HCT116 (cell line): ENCODE data around the gene KRTAP10-7. TPM values are rescaled to one million over a fixed set of nuclear protein-coding genes. Genes with fewer than 3 reads are reported as not detected.

Source experiments
- ATAC-seq: fragments of 200-7000 bp; cut with Tn5 transposase; 2 replicates; pipeline ENCODE4 v1.9.1; 2020; ENCODE audit warnings: mild to moderate bottlenecking, moderate library complexity
- BruUV-seq: library from RNA; stranded (reverse); fragments of 400-500 nt; replicated peaks from 2 replicates; lab custom pipeline; 2021; lab: Mats Ljungman, UMichigan
- CTCF ChIA-PET: fragments of 300-600 bp; sonication (Branson Sonifier 250); formaldehyde crosslinking; loops from one replicate; lab custom pipeline; 2021; ENCODE audit warnings: antibody characterized with exemption; lab: Charles Lee
- POLR2A ChIA-PET: fragments of 300-600, 350-600 bp; sonication (Branson Sonifier 250); formaldehyde crosslinking; loops from one replicate; lab custom pipeline; 2021; ENCODE audit warnings: antibody characterized with exemption; lab: Charles Lee
- RAD21 ChIA-PET, 2 experiments: fragments of 300-600 bp; sonication (Branson Sonifier 250); formaldehyde crosslinking; loops; one replicate each; lab custom pipeline; 2023; ENCODE audit warnings: low total read pairs in 2 of 2; ENCODE audit not compliant: uncharacterized antibody in 2 of 2, unreplicated experiment in 2 of 2, low non-redundant PET in 1 of 2; lab: Charles Lee
- DNase-seq: peaks from one replicate; pipeline ENCODE4 v3.0.0-alpha.2; 2010; ENCODE audit warnings: low read depth, low spot score
- H2AFZ ChIP-seq: fragments of 200-600 bp; shearing (Covaris generic), sonication (generic); 2 replicates; pipeline ENCODE4 v1.6.1; 2017; ENCODE audit warnings: low read depth, mixed run types, mixed read lengths, antibody characterized with exemption, low read length; ENCODE audit not compliant: poor library complexity, severe bottlenecking
- H3K27ac ChIP-seq: 2 replicates; pipeline ENCODE4 v1.5.1; 2012; ENCODE audit warnings: low read depth, low read length
- H3K27me3 ChIP-seq: fragments of 200-600 bp; sonication (generic); 2 replicates; pipeline ENCODE4 v1.6.1; 2016; ENCODE audit warnings: mixed run types, low read length, mixed read lengths; ENCODE audit not compliant: insufficient read depth
- H3K36me3 ChIP-seq, 2 experiments: fragments of 200-500 bp in 1 of 2; fragments of 200-600 bp in 1 of 2; sonication (Bioruptor generic) in 1 of 2; sonication (generic) in 1 of 2; 2 replicates each; pipeline versions ENCODE4 v1.5.1 to v1.6.1; 2014 to 2016; ENCODE audit warnings: low read length in 2 of 2, inconsistent platforms in 1 of 2, mixed read lengths in 1 of 2, mixed run types in 1 of 2; ENCODE audit not compliant: insufficient read depth in 2 of 2, control insufficient read depth in 1 of 2
- H3K4me1 ChIP-seq, 2 experiments: fragments of 200-600 bp in 1 of 2; sonication (generic) in 1 of 2; 2 replicates each; pipeline versions ENCODE4 v1.5.1 to v1.6.1; 2012 to 2017; ENCODE audit warnings: low read length in 2 of 2, inconsistent platforms in 1 of 2, mild to moderate bottlenecking in 1 of 2, mixed read lengths in 1 of 2, mixed run types in 1 of 2, moderate library complexity in 1 of 2; ENCODE audit not compliant: insufficient read depth in 2 of 2, control insufficient read depth in 1 of 2
- H3K4me2 ChIP-seq: fragments of 200-600 bp; sonication (generic); 2 replicates; pipeline ENCODE4 v1.6.1; 2017; ENCODE audit warnings: mixed run types, low read length, mixed read lengths
- H3K4me3 ChIP-seq, 2 experiments: fragments of 200-600 bp in 1 of 2; sonication (generic) in 1 of 2; replicated peaks in 1 of 2; 2 replicates each; pipeline ENCODE4 v1.5.1; 2011 to 2016; ENCODE audit warnings: low read length in 2 of 2, control low read depth in 1 of 2, low read depth in 1 of 2, mild to moderate bottlenecking in 1 of 2, mixed read lengths in 1 of 2, mixed run types in 1 of 2
- H3K79me2 ChIP-seq: fragments of 200-600 bp; sonication (generic); 2 replicates; pipeline ENCODE4 v1.6.1; 2017; ENCODE audit warnings: mild to moderate bottlenecking, mixed run types, low read length, moderate library complexity, mixed read lengths; ENCODE audit not compliant: insufficient read depth
- H3K9ac ChIP-seq: fragments of 200-600 bp; sonication (generic); 2 replicates; pipeline ENCODE4 v1.6.1; 2016; ENCODE audit warnings: low read length, mixed read lengths
- H3K9me2 ChIP-seq: fragments of 200-600 bp; sonication (generic), shearing (Covaris generic); 2 replicates; pipeline ENCODE4 v1.6.1; 2017; ENCODE audit warnings: mixed run types, mild to moderate bottlenecking, moderate library complexity; ENCODE audit not compliant: insufficient read depth
- H3K9me3 ChIP-seq, 2 experiments: fragments of 200-500 bp in 1 of 2; fragments of 200-600 bp in 1 of 2; sonication (Bioruptor generic) in 1 of 2; sonication (generic) in 1 of 2; 2 replicates each; pipeline ENCODE4 v1.6.1; 2014 to 2017; ENCODE audit warnings: low read length in 2 of 2, mixed read lengths in 2 of 2, inconsistent platforms in 1 of 2, low read depth in 1 of 2, mild to moderate bottlenecking in 1 of 2, mixed run types in 1 of 2, moderate library complexity in 1 of 2; ENCODE audit not compliant: control insufficient read depth in 1 of 2, insufficient read depth in 1 of 2
- H4K20me1 ChIP-seq: fragments of 200-600 bp; sonication (generic), shearing (Covaris generic); 2 replicates; pipeline ENCODE4 v1.6.1; 2017; ENCODE audit warnings: mixed run types, mild to moderate bottlenecking, moderate library complexity; ENCODE audit not compliant: insufficient read depth
- ATF3 ChIP-seq: IDR thresholded peaks from 2 replicates; pipeline ENCODE4 v1.6.1; 2012
- CBX3 ChIP-seq: IDR thresholded peaks from 2 replicates; pipeline ENCODE4 v1.6.1; 2012; ENCODE audit warnings: low read depth
- CEBPB ChIP-seq: IDR thresholded peaks from 2 replicates; pipeline ENCODE4 v1.6.1; 2012; ENCODE audit warnings: low read depth
- EGR1 ChIP-seq: IDR thresholded peaks from 2 replicates; pipeline ENCODE4 v1.6.1; 2012; ENCODE audit warnings: low read depth
- ELF1 ChIP-seq: IDR thresholded peaks from 2 replicates; pipeline ENCODE4 v1.6.1; 2012; ENCODE audit warnings: low read depth, borderline replicate concordance
- EZH2 ChIP-seq: fragments of 200-600 bp; sonication (generic); IDR thresholded peaks from 2 replicates; pipeline ENCODE4 v1.6.1; 2017; ENCODE audit warnings: antibody characterized with exemption, mixed run types
- EZH2phosphoT487 ChIP-seq: fragments of 200-600 bp; IDR thresholded peaks from 2 replicates; pipeline ENCODE4 v1.6.1; 2018; ENCODE audit warnings: antibody characterized with exemption, borderline replicate concordance
- FOSL1 ChIP-seq: IDR thresholded peaks from 2 replicates; pipeline ENCODE4 v1.6.1; 2012; ENCODE audit warnings: low read depth
- JUND ChIP-seq: IDR thresholded peaks from 2 replicates; pipeline ENCODE4 v1.6.1; 2012
- POLR2AphosphoS5 ChIP-seq: IDR thresholded peaks from 2 replicates; pipeline ENCODE4 v1.6.1; 2011; ENCODE audit warnings: mild to moderate bottlenecking, low read depth, low read length, moderate library complexity
- RAD21 ChIP-seq: IDR thresholded peaks from 2 replicates; pipeline ENCODE4 v1.6.1; 2012; ENCODE audit warnings: low read depth, mild to moderate bottlenecking
- SIN3A ChIP-seq: IDR thresholded peaks from 2 replicates; pipeline ENCODE4 v1.6.1; 2012; ENCODE audit warnings: low read depth
- SP1 ChIP-seq: IDR thresholded peaks from 2 replicates; pipeline ENCODE4 v1.6.1; 2012; ENCODE audit warnings: low read depth
- TCF7L2 ChIP-seq: IDR thresholded peaks from 2 replicates; pipeline ENCODE4 v1.7.0; 2011; ENCODE audit warnings: borderline replicate concordance, inconsistent platforms; ENCODE audit not compliant: insufficient read depth, insufficient read length; ENCODE audit errors: extremely low read depth
- YY1 ChIP-seq: IDR thresholded peaks from 2 replicates; pipeline ENCODE4 v1.6.1; 2011; ENCODE audit warnings: low read length, low read depth, moderate library complexity, mild to moderate bottlenecking; ENCODE audit not compliant: insufficient replicate concordance; ENCODE audit errors: extremely low read depth
- ZFX ChIP-seq: fragments of 450-650 bp; IDR thresholded peaks from 2 replicates; pipeline ENCODE4 v1.6.1; 2017
- ZNF274 ChIP-seq: fragments of 200-500 bp; sonication (Bioruptor generic); IDR thresholded peaks from 2 replicates; pipeline ENCODE4 v1.6.1; 2014; ENCODE audit warnings: mild to moderate bottlenecking, low read depth, low read length, inconsistent platforms
- intact Hi-C: fragments of 100-400 bp; cut with micrococcal nuclease; formaldehyde crosslinking; loops from 2 replicates; pipeline ENCODE4 v1.10.0; 2022
- total RNA-seq: library from RNA; stranded (reverse); gene quantifications from one replicate; pipeline ENCODE4 v1.2.1, GENCODE V29; 2021; ENCODE audit not compliant: unreplicated experiment
- TF ChIP-seq, protein P1 (sequence below): IDR thresholded peaks from 2 replicates; pipeline ENCODE4 v1.6.1; 2012
- TF ChIP-seq, protein P2 (sequence below): IDR thresholded peaks from 2 replicates; pipeline ENCODE4 v1.6.1; 2012; ENCODE audit warnings: low read depth
- TF ChIP-seq, protein P3 (sequence below): IDR thresholded peaks from 2 replicates; pipeline ENCODE4 v1.6.1; 2011; ENCODE audit warnings: mild to moderate bottlenecking, low read length, moderate library complexity; ENCODE audit not compliant: insufficient replicate concordance; ENCODE audit errors: extremely low read depth

Gene KRTAP10-7
- total RNA-seq, 1 experiment from 2014 or later = not detected

DNA sequence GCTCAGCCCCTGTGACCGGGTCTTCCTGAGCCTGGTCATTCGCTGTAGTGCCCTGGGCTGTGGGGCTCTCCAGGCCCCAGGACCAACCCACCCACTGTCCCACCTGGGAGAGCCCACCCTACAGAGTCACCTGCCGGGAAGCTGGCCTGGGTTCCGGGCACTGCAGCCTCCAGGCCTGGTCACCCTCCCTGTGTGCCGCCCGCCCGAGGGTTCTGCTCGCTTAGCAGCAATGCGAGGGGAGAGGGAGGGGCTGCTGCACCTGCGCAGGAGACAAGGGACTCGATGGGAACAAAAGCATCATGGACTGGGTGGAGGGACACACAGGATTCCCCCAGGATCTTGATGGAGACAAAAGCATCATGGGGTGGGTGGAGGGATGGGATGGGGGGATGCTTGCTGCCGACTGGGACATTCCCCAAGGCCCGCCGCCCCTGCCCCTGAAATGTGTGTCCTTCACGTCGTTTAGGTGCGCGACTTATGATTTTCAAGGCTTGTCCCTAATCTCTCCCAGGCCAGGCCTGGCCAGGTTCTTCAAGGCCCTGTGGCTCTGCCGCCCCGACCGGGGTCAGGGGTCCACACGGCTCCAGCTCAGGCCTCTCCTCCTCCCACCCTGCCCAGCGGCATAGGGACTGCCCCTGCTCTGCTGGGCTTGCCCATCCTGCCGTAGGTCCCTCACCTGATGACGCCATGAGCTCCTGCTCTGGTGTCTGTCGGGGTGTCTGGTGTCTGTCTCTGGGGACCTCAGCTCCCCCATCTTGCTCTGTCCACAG is 13.2 kb downstream of the KRTAP10-7 start:
- H4K20me1 ChIP-seq = no peaks in the 10 kb centered on the region
- H3K79me2 ChIP-seq = no peaks in the 10 kb centered on the region
- ChIA-PET CTCF (no interaction called here), POLR2A (no interaction called here)
- no peak for DNase-seq
- H3K9ac ChIP-seq = no peak overlapping the region
- H3K4me1 ChIP-seq = no peaks in the 10 kb centered on the region
- TF ChIP-seq EGR1 (no peak), TCF7L2 (no peak), ATF3 (no peak), EZH2 (no peak), SIN3A (no peak), FOSL1 (no peak), EZH2phosphoT487 (no peak), ZNF274 (no peak), ZFX (no peak), CEBPB (no peak), SP1 (no peak), POLR2AphosphoS5 (no peak), JUND (no peak), YY1 (no peak), ELF1 (no peak), RAD21 (no peak), CBX3 (no peak)
- TF ChIP-seq, protein P1, sequence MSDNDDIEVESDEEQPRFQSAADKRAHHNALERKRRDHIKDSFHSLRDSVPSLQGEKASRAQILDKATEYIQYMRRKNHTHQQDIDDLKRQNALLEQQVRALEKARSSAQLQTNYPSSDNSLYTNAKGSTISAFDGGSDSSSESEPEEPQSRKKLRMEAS = no peak
- TF ChIP-seq, protein P2, sequence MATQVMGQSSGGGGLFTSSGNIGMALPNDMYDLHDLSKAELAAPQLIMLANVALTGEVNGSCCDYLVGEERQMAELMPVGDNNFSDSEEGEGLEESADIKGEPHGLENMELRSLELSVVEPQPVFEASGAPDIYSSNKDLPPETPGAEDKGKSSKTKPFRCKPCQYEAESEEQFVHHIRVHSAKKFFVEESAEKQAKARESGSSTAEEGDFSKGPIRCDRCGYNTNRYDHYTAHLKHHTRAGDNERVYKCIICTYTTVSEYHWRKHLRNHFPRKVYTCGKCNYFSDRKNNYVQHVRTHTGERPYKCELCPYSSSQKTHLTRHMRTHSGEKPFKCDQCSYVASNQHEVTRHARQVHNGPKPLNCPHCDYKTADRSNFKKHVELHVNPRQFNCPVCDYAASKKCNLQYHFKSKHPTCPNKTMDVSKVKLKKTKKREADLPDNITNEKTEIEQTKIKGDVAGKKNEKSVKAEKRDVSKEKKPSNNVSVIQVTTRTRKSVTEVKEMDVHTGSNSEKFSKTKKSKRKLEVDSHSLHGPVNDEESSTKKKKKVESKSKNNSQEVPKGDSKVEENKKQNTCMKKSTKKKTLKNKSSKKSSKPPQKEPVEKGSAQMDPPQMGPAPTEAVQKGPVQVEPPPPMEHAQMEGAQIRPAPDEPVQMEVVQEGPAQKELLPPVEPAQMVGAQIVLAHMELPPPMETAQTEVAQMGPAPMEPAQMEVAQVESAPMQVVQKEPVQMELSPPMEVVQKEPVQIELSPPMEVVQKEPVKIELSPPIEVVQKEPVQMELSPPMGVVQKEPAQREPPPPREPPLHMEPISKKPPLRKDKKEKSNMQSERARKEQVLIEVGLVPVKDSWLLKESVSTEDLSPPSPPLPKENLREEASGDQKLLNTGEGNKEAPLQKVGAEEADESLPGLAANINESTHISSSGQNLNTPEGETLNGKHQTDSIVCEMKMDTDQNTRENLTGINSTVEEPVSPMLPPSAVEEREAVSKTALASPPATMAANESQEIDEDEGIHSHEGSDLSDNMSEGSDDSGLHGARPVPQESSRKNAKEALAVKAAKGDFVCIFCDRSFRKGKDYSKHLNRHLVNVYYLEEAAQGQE = no peak
- TF ChIP-seq, protein P3, sequence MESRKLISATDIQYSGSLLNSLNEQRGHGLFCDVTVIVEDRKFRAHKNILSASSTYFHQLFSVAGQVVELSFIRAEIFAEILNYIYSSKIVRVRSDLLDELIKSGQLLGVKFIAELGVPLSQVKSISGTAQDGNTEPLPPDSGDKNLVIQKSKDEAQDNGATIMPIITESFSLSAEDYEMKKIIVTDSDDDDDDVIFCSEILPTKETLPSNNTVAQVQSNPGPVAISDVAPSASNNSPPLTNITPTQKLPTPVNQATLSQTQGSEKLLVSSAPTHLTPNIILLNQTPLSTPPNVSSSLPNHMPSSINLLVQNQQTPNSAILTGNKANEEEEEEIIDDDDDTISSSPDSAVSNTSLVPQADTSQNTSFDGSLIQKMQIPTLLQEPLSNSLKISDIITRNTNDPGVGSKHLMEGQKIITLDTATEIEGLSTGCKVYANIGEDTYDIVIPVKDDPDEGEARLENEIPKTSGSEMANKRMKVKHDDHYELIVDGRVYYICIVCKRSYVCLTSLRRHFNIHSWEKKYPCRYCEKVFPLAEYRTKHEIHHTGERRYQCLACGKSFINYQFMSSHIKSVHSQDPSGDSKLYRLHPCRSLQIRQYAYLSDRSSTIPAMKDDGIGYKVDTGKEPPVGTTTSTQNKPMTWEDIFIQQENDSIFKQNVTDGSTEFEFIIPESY = no peak
- TF ChIP-seq, all 23 proteins: peak for 0
- Histone ChIP-seq H3K9me2 (no peaks in the 10 kb centered on the region), H3K4me3 (no peak overlapping the region), H2AFZ (no peak overlapping the region), H3K27me3 (no peaks in the 10 kb centered on the region), H3K9me3 (peaks cover 3 to 5% of the 10 kb centered on the region in 2 experiments; a peak in 2 of 4 replicates), H3K36me3 (no peaks in the 10 kb centered on the region), H3K27ac (no peak overlapping the region), H3K4me2 (no peak overlapping the region)
- RAD21 ChIA-PET = no interaction called here
- no peak for ATAC-seq
- intact Hi-C loops = no loop called here
- BruUV-seq = no TSS peak
